ENCODE measurements around the gene POFUT2.

POFUT2 gene

DNA sequence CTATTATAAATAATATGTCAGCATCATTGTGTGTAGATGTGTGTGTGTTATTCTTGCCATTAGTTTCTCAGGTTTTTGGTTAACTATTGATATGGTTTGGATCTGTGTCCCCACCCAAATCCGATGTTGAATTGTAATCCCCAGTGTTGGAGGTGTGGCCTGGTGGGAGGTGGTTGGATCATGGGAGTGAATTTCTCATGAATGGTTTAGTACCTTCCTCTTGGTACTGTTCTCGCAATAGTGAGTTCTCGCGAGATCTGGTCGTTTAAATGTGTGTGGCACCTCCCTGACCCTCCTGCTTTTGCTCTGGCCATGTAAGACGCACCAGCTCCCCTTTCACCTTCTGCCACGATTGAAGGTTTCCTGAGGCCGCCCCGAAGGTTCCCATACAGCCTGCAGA is 9.6 kb upstream of the POFUT2 start:
- no peak for DNase-seq

DNA sequence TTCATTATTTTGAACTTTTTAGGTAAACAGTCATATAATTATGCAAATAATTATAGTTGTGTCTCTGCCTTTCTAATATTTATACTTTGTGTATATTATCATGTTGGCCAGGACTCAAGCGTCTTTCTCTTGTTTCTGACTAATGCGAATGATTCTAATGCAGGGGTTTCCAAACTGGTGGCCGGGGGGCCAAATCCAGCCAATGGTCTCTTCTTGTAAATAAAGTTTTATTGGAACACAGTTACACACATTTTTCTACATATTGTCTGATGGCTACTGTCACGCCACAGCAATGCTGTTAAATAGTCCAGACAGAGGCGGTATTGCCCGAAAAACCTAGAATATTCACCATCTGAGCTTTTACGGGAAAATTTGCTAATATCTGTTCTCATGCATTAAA is 8.9 kb upstream of the POFUT2 start:
- DNase-seq: no peak

DNA sequence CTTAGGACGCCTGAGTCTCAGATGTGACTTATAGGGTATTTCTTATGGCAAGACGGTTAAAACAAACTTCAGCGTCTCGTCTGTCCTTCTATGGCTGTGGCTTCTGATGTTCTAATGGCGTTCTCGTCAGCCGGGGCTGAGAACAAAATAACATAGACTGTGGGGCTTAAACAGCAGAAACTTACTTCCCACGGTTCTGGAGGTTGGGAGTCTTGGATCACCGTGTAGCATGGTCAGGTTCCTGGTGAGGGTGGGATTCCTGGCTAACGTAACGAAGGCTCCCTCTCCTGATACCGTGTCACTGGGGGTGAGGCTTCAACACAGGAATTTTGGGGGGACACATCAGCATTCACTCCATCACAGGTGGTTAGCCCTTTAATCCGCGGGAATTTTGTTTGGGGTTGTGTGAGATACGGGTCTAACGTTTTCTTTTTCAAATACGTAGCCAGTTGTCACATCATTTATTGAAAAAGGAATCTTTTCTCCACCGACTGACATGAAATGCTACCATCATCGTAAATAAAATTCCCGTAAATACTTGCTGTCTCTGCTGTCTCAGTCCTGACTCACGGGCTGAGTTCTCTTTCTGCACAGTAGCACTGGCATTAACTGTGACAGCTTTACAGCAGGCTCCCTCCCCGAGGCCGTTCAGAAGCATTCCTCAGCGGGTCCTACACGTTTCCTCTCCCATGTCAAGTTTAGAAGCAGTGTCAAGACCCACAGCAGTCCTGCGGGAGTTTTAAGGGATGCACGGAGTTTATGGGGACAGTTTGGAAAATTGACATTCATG is 8.1 kb upstream of the POFUT2 start:
- DNase-seq: no peak

DNA sequence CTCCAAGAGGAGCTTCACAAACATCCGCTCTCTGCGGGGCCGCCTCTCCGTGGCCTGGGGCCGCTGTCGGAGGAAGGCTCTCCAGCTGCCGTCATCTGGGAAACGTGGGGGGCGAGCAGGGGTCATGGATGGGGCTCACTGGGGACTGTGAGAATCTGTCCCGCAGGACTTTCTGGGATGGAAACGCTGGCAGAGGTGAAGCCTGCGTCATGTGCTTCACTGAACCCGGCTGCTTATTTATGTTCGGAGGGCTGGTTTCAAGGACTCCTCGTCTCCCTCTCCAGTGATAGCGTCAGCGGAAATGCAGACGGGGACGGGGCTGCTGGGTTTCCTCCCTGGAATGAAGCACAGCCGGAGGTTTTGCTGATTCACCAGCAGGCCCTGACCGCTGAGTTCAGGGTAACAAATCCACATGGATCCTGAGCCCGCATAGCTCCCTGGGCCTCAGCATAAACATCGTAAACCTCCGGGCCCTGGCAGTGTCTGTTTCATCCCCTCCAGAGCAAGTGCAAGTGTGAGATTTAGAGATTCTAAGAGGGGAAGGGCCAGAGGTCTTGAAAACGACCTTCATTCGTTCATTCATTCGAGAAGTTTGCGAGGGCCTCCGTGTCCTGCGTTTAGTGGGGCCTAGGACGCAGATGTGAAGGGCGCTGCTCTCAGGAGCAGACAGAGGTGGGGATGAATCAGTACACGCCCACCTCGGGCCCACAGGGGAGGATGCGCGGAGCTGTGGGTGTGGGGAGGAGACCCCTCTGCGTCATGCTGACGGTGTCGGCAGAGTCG is 7.0 kb upstream of the POFUT2 start:
- peak in 1 of 14 donors; percentile 16 for DNase-seq

DNA sequence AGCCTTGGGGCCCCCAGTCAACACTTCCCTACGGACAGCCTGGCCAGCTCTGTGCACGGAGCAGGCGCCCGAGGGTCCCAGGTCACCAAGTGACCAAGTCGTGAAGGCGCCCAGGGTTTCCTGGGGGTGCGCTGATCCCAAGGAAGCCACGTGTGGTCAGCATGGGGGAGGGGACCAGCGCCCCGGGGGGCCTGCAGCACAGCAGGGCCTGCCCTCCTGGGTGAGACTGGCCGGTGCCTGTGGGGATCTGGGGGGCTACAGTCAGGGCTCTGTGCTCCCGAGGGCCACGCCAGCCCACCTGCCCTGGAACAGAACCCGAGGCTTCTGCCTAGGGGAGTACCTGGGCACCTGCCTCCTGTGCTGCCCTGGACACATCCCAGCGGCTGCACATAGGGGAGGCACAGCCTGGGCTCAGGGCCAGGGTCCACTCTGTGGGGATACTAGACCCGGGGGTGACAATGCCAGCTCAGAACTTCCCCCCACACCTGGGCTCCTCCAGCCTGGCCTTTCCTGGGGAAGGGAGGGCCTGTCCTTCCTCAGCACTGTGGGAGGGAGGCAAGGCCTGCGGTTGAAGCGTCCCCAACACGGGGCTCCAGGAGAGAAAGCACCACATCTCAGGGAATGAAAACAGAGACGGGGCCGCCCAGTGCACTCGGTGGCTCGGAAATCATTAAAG is 6.2 kb upstream of the POFUT2 start:
- DNase-seq: no peak

DNA sequence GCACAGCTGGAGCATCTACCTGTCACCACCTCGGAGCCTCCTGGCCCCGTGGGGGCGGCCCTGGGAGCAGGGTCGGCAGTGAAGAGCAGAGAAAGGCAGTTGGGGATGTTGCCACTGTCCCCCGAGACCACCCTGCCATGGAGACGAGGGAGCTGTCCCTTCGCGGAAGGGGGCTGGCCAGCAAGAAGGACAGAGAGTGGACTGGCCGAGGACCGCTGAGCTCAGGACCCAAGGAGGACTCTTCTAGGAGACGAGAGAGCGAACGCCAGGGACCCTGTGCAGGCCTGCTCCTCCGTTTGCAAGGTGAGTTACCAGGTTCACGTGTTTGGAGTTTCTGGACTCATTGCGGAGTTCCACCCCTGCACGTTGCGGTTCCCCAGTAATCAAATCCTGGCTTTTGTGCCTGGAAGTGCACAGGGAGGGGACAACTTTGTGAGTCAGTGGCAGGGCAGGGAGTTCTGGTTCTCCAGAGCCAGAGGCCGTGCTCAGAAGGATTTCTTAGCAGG is 5.6 kb upstream of the POFUT2 start:
- no peak for DNase-seq

GRCh38 chr21:45292399-45293219 is 4.9 kb upstream of the POFUT2 start:
- peak in 13 of 14 donors; percentile 32 to 85 (median 72) for DNase-seq

GRCh38 chr21:45291613-45292398 is 4.1 kb upstream of the POFUT2 start:
- no peak for DNase-seq

DNA sequence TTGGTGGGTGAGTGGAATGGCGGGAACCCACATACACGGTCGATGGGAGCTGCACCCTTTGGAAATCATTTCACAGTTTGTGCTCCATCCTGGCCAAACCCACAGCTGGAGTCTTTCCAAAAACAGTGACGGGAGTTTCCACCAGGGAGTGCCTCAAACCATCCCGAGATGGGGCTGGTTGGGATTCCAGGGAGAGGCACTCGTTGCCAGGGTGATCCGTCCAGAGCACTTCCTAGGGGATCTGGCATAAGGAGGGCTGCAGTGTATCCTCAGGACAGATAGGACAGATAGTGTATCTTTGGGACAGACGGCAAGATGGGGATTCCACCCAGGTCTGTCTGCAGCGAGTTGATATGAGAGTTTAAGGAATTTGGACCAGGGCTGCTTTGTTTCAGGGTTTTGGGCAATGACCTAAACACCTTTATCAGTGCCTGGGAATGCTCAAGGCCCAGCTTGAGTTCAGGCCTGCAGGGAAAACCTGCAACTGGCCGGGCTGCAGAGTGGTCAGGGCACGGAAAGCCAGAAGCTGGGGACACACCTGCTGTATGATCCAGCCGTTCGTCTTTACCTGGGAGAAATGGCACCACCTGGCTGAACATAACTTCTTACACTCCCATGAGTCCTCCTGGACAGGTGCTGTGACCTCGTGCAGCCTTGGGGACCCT is 3.4 kb upstream of the POFUT2 start:
- DNase-seq: no peak

- DNase-seq: no peak
Measured at GRCh38 chr21:45289655-45290515, 2.2 kb upstream of the POFUT2 start.

GRCh38 chr21:45289134-45289533 is 1.4 kb upstream of the POFUT2 start:
- DNase-seq: no peak

GRCh38 chr21:45288441-45288841 is 746 bp upstream of the POFUT2 start:
- DNase-seq: no peak

DNA sequence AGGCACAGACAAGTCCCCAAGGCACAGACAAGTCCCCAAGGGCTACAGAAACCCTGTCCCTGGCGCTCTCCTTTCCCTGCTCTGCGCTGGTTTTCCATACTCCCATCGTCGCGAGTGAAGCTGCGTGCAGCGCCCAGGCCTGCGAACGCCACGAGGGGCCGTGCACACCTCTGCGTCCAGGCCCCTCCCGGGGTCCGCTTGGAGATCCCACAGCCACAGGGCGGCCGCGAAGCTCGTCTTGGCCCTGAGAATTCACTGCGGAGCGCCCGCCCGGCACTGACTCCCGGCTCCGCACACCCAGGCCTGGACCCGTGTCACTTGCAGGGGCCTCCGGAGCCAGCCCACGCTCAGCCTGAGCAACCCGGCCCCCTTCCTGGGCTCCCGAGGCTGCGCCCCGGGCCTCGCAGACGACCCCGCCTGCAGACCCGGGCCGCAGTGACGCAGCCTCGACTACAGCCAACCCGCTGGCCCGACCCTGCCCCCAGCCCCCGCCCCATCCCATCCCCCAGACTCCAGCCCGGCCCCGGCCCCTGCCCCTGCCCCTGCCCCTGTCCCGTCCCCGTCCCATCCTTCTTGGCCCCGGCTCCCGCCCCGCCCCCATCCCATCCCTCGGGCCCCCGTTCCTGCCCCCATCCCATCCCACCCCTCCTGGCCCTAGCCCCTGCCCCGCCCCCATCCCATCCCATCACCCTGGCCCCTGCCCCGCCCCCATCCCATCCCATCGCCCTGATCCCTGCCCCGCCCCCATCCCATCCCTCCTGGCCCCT is 841 bp downstream of the POFUT2 start:
- DNase-seq: no peak

DNA sequence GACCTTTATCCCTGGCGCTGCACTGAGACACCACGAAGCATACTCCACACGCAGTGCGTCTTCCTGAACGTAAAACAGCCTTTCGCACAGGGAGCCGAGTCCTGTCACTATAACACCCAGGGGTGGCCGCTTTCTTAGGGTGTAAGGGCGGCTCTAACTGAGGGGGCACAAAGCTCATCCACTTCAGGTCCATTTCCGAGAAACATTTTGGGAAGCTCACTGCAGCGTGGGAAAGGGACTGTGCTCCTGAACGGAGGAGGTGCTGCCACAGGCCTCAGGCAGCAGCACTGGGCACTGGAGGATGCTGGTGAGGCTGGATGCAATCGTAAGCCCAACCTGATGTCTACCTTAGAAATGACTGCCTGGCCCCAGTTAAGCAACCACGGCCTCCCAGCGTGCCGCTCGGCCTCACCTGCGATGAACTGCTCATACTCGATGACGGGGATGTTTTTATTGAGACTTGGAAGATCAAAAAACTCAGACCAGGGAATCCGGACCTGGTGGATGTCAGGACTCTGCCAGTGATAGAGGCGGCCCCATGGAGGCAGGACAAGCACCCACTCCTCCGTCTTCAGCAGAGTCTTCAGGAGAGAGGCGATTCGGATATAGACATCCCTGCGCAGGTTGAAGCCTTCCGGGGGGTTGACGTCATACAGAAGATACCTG is 2.3 kb downstream of the POFUT2 start:
- no peak for DNase-seq

DNA sequence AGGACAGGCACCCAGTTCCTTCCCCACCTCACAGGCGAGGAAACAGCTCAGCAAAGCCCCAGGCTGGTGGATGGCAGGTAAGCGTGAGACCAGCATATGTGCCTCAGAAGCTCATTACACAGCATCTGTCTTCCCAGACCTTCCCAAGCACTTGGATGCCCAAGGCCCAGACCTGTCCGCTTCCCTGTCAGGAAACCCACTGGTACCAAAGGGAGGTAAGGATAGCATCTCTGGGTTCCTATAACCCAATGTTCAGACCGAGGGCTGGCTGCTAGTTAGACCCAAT is 3.3 kb downstream of the POFUT2 start:
- DNase-seq: no peak

DNA sequence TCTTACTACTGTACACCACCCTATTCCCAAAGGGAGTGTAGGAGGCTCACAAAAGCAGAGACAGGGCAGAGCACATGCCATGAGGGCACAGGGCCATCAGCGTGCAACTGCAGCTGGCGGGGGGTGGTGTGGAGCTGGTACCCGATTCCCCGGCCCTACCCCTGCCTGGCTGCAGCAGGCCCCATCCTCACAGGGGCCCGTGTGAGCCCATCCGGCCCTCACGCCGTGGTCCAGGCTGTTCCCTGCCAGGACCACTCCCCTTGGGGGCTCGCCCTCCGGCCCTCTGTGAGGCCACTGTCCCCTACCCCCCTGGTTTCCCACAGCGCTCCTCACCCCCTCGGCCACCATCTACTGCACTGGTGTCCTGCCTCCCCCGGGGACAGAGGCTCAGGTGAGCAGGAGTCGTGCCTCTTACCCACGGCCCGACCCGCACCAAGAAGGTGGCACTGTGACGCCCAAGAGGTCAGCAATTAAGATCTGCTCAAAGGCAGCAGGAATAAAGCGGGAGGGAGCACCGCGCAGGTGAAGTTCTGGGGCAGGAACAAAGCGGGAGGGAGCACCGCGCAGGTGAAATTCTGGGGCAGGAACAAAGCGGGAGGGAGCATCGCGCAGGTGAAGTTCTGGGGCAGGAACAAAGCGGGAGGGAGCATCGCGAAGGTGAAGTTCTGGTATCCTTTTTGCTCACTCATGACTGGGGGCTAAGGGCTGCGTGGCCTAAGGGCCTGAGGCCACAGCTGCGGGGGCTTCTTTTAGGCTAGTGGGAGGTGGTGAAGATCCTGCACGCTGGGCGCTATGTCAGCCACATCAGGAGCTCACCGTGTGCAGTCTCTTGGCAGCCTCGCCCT is 3.9 kb downstream of the POFUT2 start:
- DNase-seq: no peak

DNA sequence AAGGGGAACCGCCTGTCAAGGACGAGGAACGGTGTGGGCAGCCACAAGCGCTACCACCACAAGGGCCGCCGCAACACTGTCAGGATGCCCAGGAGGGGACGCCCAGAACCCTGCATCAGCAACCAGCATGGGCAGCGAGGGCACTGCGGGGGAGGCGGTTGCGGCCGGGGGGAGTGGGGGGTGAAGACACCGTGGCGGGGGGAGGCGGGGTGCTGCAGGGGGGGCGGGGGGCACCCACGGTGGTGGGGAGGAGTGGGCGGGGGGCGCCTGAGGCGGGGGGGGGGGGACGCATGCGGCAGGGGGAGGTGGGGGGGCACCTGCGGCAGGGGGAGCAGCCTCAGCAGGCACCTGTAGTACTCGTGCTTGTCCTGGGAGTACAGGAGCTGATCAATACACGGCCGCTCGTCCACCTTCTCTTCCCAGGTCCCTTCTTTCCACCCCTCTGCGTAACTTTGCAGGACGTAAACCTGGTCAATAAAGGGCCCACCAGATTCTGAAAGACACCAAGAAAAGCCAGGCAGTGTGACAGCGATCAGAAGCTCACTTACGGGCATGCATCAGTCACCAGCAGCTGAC is 4.6 kb downstream of the POFUT2 start:
- DNase-seq: no peak

Measured in C1 segment of cervical spinal cord (tissue), 14 donors.